NCI-H345 treated with DMSO at 0.1 percent for 48 hours (cell line): ENCODE measurements around the gene CDKN3.

Experiments used
- DNase-seq: peaks from one replicate; lab custom pipeline; 2025; ENCODE audit not compliant: unreplicated experiment; lab: John Stamatoyannopoulos, UW

The CDKN3 gene, protein sequence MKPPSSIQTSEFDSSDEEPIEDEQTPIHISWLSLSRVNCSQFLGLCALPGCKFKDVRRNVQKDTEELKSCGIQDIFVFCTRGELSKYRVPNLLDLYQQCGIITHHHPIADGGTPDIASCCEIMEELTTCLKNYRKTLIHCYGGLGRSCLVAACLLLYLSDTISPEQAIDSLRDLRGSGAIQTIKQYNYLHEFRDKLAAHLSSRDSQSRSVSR

DNA sequence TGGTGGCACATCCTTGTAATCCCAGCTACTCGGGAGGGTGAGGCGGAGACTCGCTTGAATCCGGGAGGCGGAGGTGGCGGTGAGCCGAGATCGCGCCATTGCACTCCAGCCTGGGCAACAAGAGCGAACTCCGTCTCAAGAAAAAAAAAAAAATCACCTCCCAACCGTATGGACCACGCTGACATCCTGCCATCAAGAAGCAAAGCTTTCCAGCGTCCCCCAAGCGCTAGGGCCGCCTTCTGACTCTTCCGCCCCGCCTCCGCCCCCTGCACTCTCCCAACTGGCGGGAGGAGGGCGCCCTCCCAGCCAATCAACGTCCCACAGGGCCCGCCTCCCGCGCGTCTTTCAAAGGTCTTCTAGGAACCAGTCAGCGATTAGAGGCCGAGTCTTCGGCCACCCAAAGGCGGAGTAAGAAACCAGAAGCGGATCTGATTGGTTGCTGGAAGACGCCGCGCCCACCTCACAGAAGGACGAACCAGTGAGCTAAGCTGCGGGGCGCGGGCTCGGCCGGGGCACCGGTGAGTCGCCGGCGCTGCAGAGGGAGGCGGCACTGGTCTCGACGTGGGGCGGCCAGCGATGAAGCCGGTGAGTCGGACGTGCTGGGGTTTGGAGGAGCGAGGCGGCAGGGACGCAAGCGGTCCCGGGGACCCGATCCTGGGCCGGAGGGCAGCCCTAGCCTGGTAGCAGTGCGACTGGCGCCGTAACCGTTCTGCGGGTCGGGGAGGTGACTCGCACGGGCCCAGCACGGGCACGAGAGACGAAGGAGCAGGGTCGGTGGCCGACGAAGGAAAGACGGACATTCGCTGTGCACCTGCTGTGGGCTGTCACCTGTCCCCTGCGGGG lies at the start of gene CDKN3:
TSS of gene CDKN3 (plus strand) at position 515 of the 843 bp plus-strand sequence. CDS start at position 577, 62 bp downstream.
- DNase-seq: peak; percentile 97

- DNase-seq: no peak
Observed at GRCh38 chr14:54347044-54347443, 49.8 kb upstream of the CDKN3 start.

DNA sequence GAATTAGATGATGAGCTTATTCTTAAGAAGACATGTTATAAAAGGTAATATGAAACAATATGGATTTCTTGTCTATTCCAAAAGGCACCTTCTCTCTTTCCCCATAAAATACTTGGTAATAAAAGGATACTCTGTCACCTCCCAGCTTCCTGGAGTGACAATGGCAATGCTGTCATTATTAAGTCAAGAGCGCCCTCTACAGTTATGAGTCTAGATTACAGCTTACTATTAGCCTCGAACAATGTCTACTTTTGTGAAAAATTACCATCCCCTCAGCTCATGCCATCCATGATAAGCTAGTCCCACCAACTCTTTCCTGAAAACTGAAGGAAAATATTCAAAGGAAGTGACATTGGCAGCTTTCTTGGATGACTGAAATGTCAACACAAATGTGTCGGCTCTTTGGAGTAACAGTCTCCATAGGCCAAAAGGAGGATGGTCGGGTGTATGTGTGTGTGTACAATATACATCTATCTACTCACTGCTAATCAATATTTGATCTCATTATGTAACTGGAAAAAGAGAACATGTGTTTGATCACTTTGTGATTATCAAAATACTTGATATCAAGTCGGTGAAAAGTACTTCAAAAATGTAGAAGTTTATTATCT lies 48.7 kb upstream of the CDKN3 start:
- peak; percentile 41 for DNase-seq

GRCh38 chr14:54348923-54349620 lies 47.7 kb upstream of the CDKN3 start:
- DNase-seq: no peak

GRCh38 chr14:54349713-54350112 lies 47.1 kb upstream of the CDKN3 start:
- no peak for DNase-seq

DNA sequence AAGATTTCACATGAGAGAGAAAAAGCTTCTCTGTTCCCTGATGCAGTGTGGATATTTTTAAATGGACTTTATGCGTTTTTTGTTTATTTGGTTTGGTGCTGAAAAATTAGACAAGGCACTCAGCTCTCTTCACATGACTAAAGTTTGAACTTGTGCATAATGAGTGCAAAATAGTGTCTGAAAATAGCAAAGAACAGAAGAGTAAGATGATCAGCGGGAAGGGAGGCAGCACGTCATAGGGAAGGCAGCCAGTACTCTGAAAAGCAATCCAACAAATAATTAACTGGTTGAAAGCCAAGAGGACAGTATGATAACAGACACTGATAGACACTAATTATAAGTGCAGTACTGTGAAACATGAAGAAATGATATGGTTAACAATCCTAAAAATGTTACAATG lies 46.6 kb upstream of the CDKN3 start:
- no peak for DNase-seq

DNA sequence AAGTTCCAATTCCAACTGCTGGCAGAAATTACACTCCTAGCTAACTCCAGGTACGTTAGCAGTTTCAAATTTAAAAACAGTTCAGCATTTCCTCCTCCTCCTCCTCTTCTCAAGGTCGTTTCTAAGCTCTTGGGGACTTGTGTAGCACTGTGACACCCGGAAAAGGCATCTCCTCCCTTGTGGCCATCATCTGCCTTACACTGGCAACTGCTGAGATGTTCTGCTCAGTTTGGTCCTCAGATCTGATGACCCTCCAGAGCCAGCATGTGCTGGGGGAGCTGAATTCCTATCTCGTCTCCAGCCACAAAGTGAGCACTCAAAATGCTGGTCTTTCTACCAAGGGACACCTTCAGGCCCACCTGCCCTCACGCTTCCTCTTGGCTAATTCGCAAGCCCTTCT lies 43.5 kb upstream of the CDKN3 start:
- DNase-seq: no peak

GRCh38 chr14:54353694-54354093 lies 43.1 kb upstream of the CDKN3 start:
- DNase-seq: no peak

GRCh38 chr14:54354096-54354495 lies 42.7 kb upstream of the CDKN3 start:
- DNase-seq: no peak

GRCh38 chr14:54354968-54355641 lies 41.7 kb upstream of the CDKN3 start:
- DNase-seq: no peak

DNA sequence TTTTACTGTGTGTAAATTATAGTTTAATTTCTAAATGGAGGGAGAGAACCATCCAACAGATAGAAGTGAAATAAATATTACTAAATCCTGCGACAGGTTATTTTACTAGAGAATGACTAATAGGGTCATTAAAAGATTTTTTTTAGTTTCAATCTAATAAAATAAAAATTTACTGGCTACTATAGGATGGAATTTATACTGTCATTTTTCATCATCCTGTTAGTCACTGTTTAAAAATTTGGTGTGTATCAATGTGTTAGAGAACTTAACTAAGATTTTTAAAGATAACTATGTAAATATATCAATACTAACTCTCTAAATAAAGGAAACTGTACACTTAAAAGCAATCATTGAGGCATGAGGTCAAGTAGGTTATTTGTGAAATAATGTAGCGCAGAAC lies 41.1 kb upstream of the CDKN3 start:
- no peak for DNase-seq

- DNase-seq: no peak
Observed at GRCh38 chr14:54356172-54356571, 40.6 kb upstream of the CDKN3 start.

DNA sequence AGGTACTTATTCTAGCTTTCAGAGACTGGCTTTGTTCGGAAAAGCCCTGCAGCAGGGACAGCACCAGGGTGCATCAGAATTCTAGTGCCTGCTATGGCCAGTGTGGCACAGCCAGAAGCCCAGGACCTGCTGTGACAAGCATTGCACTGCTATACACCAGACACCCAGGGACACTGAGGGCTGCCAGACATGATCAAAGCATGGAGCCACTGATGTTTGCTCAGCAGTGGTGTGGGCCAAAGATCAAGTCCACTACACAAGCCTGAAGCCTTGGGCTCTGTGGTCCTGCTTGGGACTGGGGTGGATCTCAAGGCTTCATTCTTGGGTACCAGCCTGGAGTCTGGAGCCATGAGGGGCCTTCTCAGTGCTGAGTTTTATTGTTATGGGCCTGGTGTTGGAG lies 36.1 kb upstream of the CDKN3 start:
- DNase-seq: no peak

DNA sequence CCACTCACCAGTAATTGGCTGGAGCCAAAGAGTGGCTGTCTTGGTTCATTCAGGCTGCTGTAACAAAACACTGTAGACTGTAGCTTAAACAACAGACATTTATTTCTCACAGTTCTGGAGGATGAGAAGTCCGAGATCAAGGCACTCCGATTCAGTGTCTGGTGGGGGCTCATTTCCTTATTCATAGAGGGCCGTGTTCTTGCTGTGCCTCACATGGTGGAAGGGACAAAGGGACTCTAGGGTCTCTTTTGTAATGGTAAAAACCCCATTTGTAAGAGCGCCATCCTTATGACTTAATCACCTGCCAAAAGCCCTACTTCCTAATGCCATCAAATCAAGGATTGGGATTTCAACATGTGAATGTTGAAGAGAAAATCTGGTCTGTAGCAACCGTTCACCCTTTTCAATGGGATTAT lies 34.7 kb upstream of the CDKN3 start:
- no peak for DNase-seq

GRCh38 chr14:54362759-54363437 lies 33.9 kb upstream of the CDKN3 start:
- no peak for DNase-seq

GRCh38 chr14:54364555-54365415 lies 32.0 kb upstream of the CDKN3 start:
- no peak for DNase-seq

GRCh38 chr14:54366736-54367735 lies 29.8 kb upstream of the CDKN3 start:
- no peak for DNase-seq

- no peak for DNase-seq
Observed at GRCh38 chr14:54368291-54368690, 28.5 kb upstream of the CDKN3 start.
